ENCODE results near the gene RPS29.

RPS29 gene

DNA sequence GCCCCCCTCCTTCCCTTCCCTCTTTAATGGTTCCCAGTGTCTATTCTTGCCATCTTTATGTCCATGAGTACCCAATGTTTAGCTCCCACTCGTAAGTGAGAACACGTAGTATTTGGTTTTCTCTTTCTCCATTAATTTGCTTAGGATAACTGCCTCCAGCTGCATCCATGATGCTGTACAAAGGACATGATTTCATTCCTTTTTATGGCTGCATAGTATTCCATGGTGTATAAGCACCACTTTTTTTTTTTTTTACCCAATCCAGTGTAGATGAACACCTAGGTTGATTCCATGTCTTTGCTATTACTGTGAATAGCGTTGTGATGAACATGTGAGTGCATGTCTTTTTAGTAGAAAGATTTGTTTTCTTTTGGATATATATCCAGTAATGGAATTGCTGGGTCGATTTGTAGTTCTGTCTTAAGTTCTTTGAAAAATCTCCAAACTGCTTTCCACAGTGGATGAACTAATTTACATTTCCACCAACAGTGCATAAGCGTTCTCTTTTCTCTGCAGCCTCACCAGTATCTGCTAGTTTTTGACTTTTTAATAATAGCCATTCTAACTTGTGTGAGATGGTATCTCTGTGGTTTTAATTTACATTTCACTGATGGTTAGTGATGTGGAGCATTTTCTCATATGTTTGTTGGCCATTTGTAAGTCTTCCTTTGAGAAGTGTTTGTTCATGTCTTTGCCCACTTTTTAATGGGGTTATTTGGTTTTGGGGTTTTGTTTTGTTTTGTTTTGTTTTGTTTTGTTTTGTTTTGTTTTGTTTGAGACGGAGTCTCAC lies 26.0 kb downstream of the RPS29 start:
- no peak overlapping the region for H3K4me3 ChIP-seq (ENCODE audit: low read depth, low read length)
- H3K9ac ChIP-seq (ENCODE audit: low read depth, low read length): no peak overlapping the region
- no peaks in the 10 kb centered on the region for H3K9me3 ChIP-seq (ENCODE audit: control insufficient read depth, insufficient read depth, low read length)
- H3K27me3 ChIP-seq (ENCODE audit: control insufficient read depth, insufficient read depth, low read length): no peaks in the 10 kb centered on the region
- no peaks in the 10 kb centered on the region for H3K36me3 ChIP-seq (ENCODE audit: control insufficient read depth, insufficient read depth, low read length)
- no peaks in the 10 kb centered on the region for H3K4me1 ChIP-seq (ENCODE audit: control insufficient read depth, insufficient read depth, low read length)

- H3K9ac ChIP-seq (ENCODE audit: low read depth, low read length): no peak overlapping the region
- no peak overlapping the region for H3K4me3 ChIP-seq (ENCODE audit: low read depth, low read length)
- H3K4me1 ChIP-seq (ENCODE audit: control insufficient read depth, insufficient read depth, low read length): peaks cover 13% of the 10 kb centered on the region
- no peaks in the 10 kb centered on the region for H3K9me3 ChIP-seq (ENCODE audit: control insufficient read depth, insufficient read depth, low read length)
- H3K27me3 ChIP-seq (ENCODE audit: control insufficient read depth, insufficient read depth, low read length): no peaks in the 10 kb centered on the region
- no peaks in the 10 kb centered on the region for H3K36me3 ChIP-seq (ENCODE audit: control insufficient read depth, insufficient read depth, low read length)
Observed at GRCh38 chr14:49553892-49554291, 32.3 kb downstream of the RPS29 start.

DNA sequence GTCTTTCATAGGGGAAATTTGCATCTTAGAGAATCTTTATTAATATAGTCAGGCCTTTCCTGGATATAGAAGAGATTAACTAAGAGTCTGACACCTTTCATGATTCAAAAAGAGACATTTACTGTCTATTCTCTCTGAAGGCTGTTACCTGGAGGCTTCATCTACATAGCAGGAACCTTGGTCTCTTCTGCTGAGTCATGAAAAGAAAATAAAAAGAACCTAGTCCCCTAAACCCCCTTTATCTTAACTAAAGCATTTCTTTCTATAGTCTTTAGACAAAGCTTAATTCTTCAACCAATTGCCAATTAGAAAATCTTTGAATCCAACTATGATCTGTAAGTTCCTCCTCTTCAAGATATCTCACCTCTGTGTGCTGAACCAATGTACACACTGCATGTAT lies 33.1 kb downstream of the RPS29 start:
- Histone ChIP-seq H3K4me3 (ENCODE audit: low read depth, low read length) (no peak overlapping the region), H3K9me3 (ENCODE audit: control insufficient read depth, insufficient read depth, low read length) (no peaks in the 10 kb centered on the region), H3K27me3 (ENCODE audit: control insufficient read depth, insufficient read depth, low read length) (no peaks in the 10 kb centered on the region), H3K36me3 (ENCODE audit: control insufficient read depth, insufficient read depth, low read length) (no peaks in the 10 kb centered on the region), H3K4me1 (ENCODE audit: control insufficient read depth, insufficient read depth, low read length) (peaks cover 13% of the 10 kb centered on the region), H3K9ac (ENCODE audit: low read depth, low read length) (no peak overlapping the region)

DNA sequence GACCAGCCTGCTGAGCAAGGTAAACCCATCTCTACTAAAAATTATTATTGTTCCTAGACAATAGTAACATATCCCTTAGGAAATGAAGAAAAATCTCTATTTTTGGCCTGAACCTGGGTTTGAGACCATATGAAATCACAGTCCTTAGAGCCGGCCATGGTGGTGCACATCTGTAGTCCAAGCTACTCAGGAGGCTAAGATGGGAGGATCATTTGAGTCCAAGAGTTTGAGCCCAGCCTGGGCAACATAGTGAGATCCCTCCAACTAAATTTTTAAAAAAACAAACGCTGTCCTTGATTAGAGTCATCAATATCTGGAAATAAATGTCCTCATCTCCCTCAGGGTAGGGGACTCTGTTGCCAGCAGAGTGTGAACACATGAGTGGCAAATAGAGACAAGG lies 34.6 kb downstream of the RPS29 start:
- H3K4me3 ChIP-seq (ENCODE audit: low read depth, low read length): no peak overlapping the region
- H3K4me1 ChIP-seq (ENCODE audit: control insufficient read depth, insufficient read depth, low read length): peaks cover 13% of the 10 kb centered on the region
- H3K9me3 ChIP-seq (ENCODE audit: control insufficient read depth, insufficient read depth, low read length): no peaks in the 10 kb centered on the region
- H3K9ac ChIP-seq (ENCODE audit: low read depth, low read length): no peak overlapping the region
- no peaks in the 10 kb centered on the region for H3K36me3 ChIP-seq (ENCODE audit: control insufficient read depth, insufficient read depth, low read length)
- H3K27me3 ChIP-seq (ENCODE audit: control insufficient read depth, insufficient read depth, low read length): no peaks in the 10 kb centered on the region

DNA sequence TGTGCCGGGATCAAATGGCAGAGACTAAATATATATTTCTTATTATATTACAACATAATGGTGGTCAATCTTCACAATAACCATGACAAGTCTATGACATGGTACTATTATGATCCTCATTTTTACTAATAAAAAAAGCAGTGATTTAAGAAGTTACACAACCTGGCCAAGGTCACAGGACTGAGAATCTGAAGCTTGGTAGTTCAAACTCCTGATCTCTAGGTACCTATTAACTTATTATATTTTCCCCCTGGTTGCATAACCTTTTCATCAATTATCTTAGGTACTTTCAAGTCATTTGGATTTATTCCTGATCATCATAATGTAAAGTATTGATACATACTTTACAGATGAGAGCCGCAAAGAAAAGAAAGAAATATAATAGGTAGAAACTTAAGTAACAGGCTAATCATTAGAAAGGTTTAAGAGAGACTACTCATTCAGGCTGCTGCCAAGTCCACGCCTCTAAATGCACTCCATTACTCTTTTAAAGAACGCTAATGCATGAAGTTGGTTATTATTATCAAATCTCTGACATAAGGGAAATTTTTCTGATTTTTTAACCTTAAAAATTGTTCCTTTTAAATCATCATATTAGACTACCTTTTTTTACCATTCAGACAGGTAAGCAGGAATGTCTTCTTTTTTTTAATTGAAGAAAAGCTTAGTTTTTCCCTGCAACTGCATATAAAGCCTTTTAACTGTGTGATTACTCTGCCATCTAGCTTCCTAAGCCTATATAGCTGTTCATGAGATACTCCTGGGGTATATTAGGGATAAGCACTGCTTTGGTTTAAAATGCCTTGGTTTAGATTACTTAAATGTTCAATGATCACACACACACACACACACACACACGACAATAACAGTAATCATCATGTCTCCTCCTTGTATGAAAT lies 35.6 kb downstream of the RPS29 start:
- H3K9ac ChIP-seq (ENCODE audit: low read depth, low read length): no peak overlapping the region

DNA sequence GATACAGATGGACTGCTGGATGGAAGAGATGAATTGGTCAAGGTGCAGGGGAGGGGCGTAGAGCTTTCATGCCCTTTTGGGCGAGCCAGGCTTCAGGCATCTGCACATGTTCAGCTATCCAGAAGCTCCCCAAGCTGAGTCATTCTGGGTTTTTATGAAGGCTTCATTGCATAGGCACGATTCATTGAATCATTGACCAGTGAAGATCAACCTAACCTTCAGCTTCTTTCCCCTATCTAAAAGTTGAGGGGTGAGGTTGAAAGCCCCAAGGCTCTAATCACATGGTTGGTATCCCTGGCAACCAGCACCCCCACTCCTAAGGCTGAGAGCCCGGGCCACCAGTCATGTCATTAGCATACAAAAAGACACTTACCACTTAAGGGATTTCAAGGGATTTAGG lies 36.3 kb downstream of the RPS29 start:
- Histone ChIP-seq H3K4me1 (ENCODE audit: control insufficient read depth, insufficient read depth, low read length) (peaks cover 13% of the 10 kb centered on the region), H3K4me3 (ENCODE audit: low read depth, low read length) (no peak overlapping the region), H3K9ac (ENCODE audit: low read depth, low read length) (no peak overlapping the region), H3K27me3 (ENCODE audit: control insufficient read depth, insufficient read depth, low read length) (no peaks in the 10 kb centered on the region), H3K9me3 (ENCODE audit: control insufficient read depth, insufficient read depth, low read length) (no peaks in the 10 kb centered on the region), H3K36me3 (ENCODE audit: control insufficient read depth, insufficient read depth, low read length) (no peaks in the 10 kb centered on the region)

More for the DNA sequence above, 35.6 kb downstream of the RPS29 start:
- no peaks in the 10 kb centered on the region for H3K36me3 ChIP-seq (ENCODE audit: control insufficient read depth, insufficient read depth, low read length)
- H3K27me3 ChIP-seq (ENCODE audit: control insufficient read depth, insufficient read depth, low read length): no peaks in the 10 kb centered on the region
- H3K4me1 ChIP-seq (ENCODE audit: control insufficient read depth, insufficient read depth, low read length): peaks cover 13% of the 10 kb centered on the region
- H3K9me3 ChIP-seq (ENCODE audit: control insufficient read depth, insufficient read depth, low read length): no peaks in the 10 kb centered on the region
- H3K4me3 ChIP-seq (ENCODE audit: low read depth, low read length): no peak overlapping the region

GRCh38 chr14:49549446-49549845 lies 36.7 kb downstream of the RPS29 start:
- Histone ChIP-seq H3K27me3 (ENCODE audit: control insufficient read depth, insufficient read depth, low read length) (no peaks in the 10 kb centered on the region), H3K36me3 (ENCODE audit: control insufficient read depth, insufficient read depth, low read length) (no peaks in the 10 kb centered on the region), H3K4me3 (ENCODE audit: low read depth, low read length) (no peak overlapping the region), H3K9ac (ENCODE audit: low read depth, low read length) (no peak overlapping the region), H3K4me1 (ENCODE audit: control insufficient read depth, insufficient read depth, low read length) (peaks cover 13% of the 10 kb centered on the region), H3K9me3 (ENCODE audit: control insufficient read depth, insufficient read depth, low read length) (no peaks in the 10 kb centered on the region)

GRCh38 chr14:49546766-49547165 lies 39.4 kb downstream of the RPS29 start:
- no peak overlapping the region for H3K4me3 ChIP-seq (ENCODE audit: low read depth, low read length)
- no peaks in the 10 kb centered on the region for H3K27me3 ChIP-seq (ENCODE audit: control insufficient read depth, insufficient read depth, low read length)
- H3K9me3 ChIP-seq (ENCODE audit: control insufficient read depth, insufficient read depth, low read length): no peaks in the 10 kb centered on the region
- peaks cover 13% of the 10 kb centered on the region for H3K4me1 ChIP-seq (ENCODE audit: control insufficient read depth, insufficient read depth, low read length)
- no peak overlapping the region for H3K9ac ChIP-seq (ENCODE audit: low read depth, low read length)
- H3K36me3 ChIP-seq (ENCODE audit: control insufficient read depth, insufficient read depth, low read length): no peaks in the 10 kb centered on the region

GRCh38 chr14:49545716-49546115 lies 40.5 kb downstream of the RPS29 start:
- H3K4me1 ChIP-seq (ENCODE audit: control insufficient read depth, insufficient read depth, low read length): peaks cover 12% of the 10 kb centered on the region
- H3K27me3 ChIP-seq (ENCODE audit: control insufficient read depth, insufficient read depth, low read length): no peaks in the 10 kb centered on the region
- H3K4me3 ChIP-seq (ENCODE audit: low read depth, low read length): no peak overlapping the region
- no peaks in the 10 kb centered on the region for H3K36me3 ChIP-seq (ENCODE audit: control insufficient read depth, insufficient read depth, low read length)
- H3K9me3 ChIP-seq (ENCODE audit: control insufficient read depth, insufficient read depth, low read length): peaks cover 4% of the 10 kb centered on the region
- H3K9ac ChIP-seq (ENCODE audit: low read depth, low read length): no peak overlapping the region

- Histone ChIP-seq H3K9me3 (ENCODE audit: control insufficient read depth, insufficient read depth, low read length) (peaks cover 4% of the 10 kb centered on the region), H3K4me1 (ENCODE audit: control insufficient read depth, insufficient read depth, low read length) (peaks cover 9% of the 10 kb centered on the region), H3K36me3 (ENCODE audit: control insufficient read depth, insufficient read depth, low read length) (no peaks in the 10 kb centered on the region), H3K4me3 (ENCODE audit: low read depth, low read length) (no peak overlapping the region), H3K9ac (ENCODE audit: low read depth, low read length) (no peak overlapping the region), H3K27me3 (ENCODE audit: control insufficient read depth, insufficient read depth, low read length) (no peaks in the 10 kb centered on the region)
Observed at GRCh38 chr14:49545071-49545470, 41.1 kb downstream of the RPS29 start.

- H3K36me3 ChIP-seq (ENCODE audit: control insufficient read depth, insufficient read depth, low read length): no peaks in the 10 kb centered on the region
- H3K4me1 ChIP-seq (ENCODE audit: control insufficient read depth, insufficient read depth, low read length): no peaks in the 10 kb centered on the region
- H3K9me3 ChIP-seq (ENCODE audit: control insufficient read depth, insufficient read depth, low read length): peaks cover 4% of the 10 kb centered on the region
- no peak overlapping the region for H3K9ac ChIP-seq (ENCODE audit: low read depth, low read length)
- no peaks in the 10 kb centered on the region for H3K27me3 ChIP-seq (ENCODE audit: control insufficient read depth, insufficient read depth, low read length)
- H3K4me3 ChIP-seq (ENCODE audit: low read depth, low read length): no peak overlapping the region
Observed at GRCh38 chr14:49541049-49541448, 45.1 kb downstream of the RPS29 start.

DNA sequence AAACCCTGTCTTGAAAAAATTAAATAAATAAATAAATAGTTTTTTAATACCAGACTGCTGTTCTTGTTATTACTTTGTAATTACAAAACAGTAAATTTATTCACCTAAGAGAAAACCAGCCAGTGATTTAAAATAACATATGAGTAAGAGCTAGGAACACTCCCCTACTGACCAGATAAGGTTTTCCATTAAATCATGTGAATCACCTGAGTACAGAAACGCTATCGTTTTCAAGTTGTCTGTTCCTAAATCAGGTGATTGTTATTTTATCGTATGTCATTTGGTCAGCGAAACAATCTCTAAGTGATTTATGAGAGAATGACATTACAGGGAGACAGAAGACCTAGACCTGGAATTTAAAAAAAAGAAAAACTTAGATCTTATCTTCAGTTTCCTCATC lies 47.3 kb downstream of the RPS29 start:
- H3K9me3 ChIP-seq (ENCODE audit: control insufficient read depth, insufficient read depth, low read length): peaks cover 4% of the 10 kb centered on the region
- H3K27me3 ChIP-seq (ENCODE audit: control insufficient read depth, insufficient read depth, low read length): no peaks in the 10 kb centered on the region
- no peaks in the 10 kb centered on the region for H3K36me3 ChIP-seq (ENCODE audit: control insufficient read depth, insufficient read depth, low read length)
- H3K9ac ChIP-seq (ENCODE audit: low read depth, low read length): no peak overlapping the region
- no peaks in the 10 kb centered on the region for H3K4me1 ChIP-seq (ENCODE audit: control insufficient read depth, insufficient read depth, low read length)
- H3K4me3 ChIP-seq (ENCODE audit: low read depth, low read length): no peak overlapping the region

Data from iPS-15b (cell line).